ENCODE data around the gene DIP2C.
"Not testable (repeated sequence)": the region's sequence is repeated elsewhere in the genome, so short reads cannot be mapped to it uniquely, and the experiment has no call there.

The DIP2C gene

DNA sequence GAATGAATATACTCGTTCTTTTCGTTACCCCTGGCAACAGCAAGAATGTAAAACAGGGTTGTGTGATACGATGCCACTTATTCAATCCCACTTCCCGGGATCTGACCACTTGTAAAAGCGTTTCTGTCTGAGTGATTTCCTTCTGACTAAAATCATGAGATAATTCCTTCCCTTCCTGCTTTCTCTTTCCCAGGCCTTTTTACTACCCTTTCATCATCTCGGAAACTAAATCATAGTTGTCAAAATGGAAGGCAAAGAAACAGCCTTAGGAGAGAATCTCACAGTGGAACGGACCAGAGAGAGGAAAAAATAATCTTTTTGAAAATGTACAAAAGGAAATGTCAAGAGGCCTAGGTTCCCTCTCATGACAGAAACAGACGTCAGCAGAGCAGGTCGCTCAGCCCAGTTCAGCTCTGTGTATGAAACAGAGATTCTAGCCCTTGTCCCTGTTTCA is 29.8 kb downstream of the DIP2C start:
- DNase-seq = no peak

DNA sequence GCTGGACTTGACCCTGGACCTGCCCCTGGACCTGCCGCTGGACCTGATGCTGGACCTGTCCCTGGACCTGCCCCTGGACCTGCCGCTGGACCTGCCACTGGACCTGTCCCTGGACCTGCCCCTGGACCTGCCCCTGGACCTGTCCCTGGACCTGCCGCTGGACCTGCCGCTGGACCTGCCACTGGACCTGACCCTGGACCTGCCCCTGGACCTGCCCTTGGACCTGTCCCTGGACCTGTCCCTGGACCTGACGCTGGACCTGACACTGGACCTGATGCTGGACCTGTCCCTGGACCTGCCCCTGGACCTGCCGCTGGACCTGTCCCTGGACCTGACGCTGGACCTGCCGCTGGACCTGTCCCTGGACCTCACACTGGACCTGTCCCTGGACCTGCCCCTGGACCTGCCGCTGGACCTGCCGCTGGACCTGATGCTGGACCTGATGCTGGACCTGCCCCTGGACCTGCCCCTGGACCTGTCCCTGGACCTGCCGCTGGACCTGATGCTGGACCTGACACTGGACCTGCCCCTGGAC is 31.6 kb downstream of the DIP2C start:
- not testable (repeated sequence) for DNase-seq

DNA sequence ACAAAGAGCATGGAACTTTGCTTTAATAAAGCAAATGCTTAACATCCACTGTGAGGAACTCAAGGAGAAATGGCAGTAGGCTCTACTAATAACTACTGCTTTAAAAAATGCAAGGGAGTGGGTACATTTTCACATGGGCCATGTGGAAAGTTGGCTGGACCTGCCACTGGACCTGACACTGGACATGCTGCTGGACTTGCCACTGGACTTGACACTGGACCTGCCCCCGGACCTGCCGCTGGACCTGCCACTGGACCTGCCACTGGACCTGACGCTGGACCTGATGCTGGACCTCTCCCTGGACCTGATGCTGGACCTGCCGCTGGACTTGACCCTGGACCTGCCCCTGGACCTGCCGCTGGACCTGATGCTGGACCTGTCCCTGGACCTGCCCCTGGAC is 32.6 kb downstream of the DIP2C start:
- no peak for DNase-seq

DNA sequence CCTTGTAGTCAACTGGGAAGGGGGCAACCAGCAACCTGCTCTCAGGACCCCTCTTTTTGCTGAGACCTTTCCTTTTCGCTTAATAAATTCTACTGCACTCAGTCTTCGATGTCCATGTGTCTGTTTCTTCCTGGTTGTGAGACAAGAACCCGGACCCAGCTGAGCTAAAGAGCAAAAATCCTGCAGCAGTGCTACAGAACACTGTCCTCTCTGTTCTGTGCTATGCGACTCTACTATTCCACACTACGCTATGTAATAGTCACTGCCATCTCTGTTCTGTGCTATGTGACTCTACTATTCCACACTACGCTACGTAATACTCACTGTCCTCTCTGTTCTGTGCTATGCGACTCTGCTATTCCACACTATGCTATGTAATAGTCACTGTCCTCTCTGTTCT is 34.3 kb downstream of the DIP2C start:
- DNase-seq = no peak

DNA sequence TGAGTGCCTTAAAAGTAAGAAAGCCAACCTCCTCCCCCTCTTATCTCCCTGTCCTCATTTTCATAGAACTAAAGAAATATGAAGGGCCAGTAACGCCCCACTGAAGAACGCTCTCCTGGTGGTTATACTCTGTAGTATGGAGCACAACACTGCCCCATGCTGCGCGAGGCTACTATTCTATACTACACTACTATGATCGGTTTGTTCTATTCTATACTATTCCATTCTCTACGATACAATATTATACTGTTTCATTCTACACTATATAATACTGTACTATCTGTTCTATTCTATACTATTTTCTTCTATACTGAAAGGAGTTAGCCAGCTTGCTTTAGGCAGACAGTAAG is 34.8 kb downstream of the DIP2C start:
- DNase-seq = no peak

DNA sequence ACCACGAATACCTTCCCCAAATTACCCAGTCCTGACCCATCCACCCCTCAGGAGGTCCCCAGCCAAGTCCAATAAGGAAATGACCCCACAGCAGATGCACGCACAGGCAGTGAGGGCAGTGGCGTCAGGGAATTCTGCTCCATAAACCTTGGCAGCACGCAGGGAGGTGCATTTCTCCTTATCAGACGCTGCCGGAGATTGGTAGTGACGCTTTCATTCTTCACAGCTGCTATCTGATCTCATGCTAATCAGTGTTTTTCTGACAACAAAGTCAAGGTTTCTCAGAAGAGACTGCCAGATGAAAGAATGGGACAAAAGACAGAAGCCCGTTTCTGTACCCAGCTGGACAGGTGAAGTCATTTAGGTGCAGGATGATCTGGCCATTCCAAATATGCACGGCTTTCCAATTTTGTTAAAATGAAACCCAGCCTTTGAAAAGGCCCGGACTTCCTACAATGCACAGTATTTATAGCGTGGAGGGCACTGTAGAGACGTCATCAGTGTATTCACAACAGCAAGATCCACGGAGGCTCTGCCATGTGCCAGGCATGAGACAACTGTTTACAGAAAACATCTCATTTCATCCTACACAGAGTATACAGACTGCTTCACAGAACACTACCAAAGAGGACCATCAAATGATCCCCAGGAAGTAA is 35.3 kb downstream of the DIP2C start:
- DNase-seq = no peak

DNA sequence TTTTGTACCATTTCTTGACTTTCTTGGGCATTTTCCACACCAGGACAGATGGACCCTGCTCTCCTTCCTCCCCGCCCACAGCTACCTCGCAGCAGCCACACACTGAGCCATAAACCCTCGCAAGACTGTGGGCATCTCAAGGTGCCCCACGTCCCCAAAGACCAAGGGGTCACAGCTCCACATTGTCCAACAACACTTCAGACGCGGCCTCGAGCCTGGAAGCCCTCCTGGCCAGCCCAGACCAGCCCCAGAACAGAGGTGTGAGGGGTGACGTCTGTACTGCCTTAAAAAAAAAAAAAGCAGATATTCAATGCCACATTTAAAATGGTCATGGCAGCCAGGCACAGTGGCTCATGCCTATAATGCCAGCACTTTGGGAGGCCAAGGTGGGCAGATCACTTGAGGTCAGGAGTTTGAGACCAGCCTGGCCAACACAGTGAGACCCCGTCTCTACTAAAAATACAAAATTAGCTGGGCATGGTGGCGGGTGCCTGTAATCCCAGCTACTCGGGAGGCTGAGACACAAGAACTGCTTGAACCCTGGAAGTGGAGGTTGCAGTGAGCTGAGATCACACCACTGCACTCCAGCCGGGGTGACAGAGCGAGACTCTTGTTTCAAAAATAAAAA is 36.5 kb downstream of the DIP2C start:
- DNase-seq = not testable (repeated sequence)

DNA sequence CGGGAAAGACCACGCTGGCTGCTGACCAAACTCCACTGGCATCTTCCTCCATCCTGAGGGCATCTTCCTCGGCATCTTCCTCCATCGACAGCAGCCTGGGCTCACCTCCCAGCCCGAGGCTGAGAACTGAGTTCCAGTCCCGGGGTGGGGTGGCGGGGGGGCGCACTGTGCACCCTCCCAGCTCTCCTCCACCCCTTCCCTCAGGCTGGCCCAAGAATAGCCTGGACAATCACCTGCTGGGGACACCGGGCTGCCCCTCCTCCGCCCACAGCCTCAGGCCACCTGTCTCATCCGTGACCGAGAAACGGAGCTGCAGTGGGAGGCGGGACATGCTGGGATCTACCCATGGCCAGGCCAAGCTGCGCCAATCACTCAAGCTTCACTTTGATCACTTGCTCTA is 37.2 kb downstream of the DIP2C start:
- no peak for DNase-seq

DNA sequence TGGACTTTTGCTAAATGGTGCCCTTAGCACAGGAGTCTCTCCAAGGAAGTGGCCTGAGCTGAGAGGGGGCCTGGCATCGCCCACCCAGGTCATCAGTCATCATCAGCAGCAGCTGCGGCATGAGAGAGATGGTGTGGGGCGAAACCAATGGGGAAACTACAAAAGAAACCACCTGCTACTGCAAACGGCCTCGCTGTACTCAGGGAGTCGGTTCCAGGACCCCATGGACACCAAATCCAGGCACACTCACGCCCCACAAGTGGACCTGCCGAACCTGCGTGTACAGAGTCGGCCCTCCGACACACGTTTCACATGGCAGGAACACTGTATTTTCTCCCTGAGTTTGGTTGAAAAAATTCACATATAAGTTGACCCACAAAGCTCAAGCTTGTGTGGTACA is 37.8 kb downstream of the DIP2C start:
- no peak for DNase-seq

DNA sequence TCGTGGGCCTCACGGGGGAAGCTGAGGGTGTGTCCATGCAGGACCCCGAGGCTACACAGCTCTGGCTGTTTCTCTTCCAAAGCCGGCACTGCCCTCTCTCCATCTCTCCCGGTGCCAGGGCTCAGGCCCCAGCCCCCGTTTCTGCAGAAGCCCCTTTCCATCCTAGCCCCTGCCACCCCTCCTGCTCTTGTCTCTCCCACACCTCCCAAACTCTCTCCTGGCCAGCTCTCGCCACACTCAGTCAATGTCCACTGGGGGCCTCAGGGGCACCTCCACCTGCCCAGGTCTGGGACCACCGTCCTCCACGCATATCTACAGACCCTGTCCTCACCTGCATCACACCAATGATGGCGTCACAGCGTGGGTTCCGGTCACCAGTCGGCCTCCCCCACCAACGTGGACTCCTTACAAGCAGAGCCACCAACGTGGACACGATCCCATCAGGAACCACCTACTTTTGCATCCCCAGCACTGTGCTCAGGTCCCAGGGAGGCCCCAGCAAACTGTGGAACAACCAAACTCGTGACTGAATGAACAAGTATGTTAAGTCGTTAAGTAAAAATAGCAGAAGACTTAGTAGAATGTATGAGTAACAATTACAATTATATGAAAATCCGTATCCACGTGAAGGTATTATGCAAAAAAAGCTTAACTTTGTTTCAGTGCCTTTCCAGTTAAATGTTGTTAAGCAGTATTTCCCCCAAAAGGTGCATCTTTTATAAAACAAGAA is 38.4 kb downstream of the DIP2C start:
- DNase-seq = no peak

DNA sequence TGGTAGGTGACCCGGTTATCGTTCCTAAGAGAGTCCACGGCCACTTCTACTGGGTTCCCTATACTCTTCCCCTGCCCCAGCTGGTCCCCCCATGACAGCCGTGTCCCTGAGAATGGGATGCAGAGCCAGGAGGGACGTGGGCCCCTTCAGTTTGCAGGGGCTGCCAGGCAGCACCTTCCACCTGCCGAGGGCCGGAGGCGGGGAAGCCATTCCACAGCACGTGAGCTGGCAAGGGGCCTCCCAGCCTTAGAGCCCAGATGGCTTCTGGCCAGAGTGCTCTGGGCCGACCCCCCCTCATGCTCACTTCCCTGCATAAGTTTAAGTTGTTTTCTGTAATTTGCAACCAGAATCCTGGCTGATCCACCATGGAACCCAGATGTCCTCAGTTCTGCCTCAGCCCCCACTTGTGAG is 39.0 kb downstream of the DIP2C start:
- no peak for DNase-seq

DNA sequence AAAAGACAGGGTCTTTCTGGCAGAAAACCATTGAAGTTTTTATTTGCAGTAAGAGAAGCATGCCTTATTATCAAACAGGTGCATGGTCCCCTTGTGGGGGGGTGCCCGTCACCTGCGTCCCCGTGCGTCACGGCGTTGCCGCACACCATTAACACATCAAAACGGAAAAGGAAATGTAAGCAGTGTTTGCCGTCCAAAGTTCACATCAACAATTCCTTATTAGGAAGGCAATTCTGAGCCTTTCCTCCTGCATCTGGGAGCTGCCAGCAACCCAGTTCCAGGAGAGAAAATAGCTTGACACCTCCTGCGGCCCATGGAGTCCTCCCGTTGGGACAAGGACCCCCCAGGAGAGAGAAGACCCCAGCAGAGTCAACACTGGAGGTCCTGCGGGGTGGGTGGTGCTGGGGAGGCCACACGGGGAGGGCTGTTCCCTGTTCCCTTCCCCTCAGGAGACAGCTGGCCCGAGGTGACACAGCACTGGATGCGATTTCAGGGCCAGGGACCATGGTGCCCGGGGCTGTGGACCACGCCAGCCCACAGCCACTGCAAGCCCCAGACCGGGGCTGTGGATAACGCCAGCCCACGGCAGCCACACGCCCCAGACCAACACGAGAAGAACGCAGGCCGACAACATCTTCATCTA is 39.5 kb downstream of the DIP2C start:
- no peak for DNase-seq

DNA sequence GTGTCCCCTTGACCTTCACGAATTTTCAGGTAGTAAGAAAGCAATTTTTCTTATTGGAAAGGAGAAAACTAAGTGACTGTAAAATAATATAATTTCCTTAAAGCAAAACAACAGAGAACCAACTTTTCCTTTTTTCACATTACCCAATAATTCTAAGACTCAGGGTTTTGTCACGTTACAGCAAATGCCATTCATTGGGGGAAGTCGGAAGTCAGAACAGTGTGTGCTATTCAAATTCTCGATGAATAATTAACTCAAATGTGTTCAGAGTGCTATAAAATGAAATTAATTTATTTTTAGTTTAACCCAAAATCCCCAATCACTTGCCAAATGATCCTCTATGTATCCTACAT is 40.0 kb downstream of the DIP2C start:
- DNase-seq = no peak

DNA sequence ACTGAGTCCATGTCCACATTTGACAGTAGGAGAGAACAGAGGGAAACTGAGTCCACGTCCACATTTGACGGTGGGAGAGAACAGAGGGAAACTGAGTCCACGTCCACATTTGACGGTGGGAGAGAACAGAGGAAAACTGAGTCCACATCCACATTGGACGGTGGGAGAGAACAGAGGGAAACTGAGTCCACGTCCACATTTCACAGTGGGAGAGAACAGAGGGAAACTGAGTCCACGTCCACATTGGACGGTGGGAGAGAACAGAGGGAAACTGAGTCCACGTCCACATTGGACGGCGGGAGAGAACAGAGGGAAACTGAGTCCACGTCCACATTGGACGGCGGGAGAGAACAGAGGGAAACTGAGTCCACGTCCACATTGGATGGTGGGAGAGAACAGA is 42.4 kb downstream of the DIP2C start:
- DNase-seq = not testable (repeated sequence)

DNA sequence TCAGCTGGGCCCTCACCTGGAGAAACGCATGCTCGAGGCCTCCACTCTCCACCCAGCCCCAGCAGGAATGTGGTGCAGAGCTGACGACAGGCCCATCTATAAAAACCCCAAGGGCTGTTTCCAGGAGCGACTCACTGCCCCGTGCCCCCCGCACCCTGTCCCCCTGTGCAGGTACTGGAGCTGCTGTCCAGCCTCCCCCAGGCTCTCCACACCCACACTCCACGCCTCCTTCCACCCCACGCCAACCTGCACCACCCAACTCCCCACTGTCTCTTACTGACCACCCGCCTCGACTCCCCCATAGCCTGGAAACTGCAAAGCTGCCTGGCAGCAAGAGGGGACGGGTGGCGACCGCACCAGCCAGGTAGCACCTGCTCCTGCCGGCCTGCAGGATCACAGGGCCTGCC is 43.3 kb downstream of the DIP2C start:
- no peak for DNase-seq

DNA sequence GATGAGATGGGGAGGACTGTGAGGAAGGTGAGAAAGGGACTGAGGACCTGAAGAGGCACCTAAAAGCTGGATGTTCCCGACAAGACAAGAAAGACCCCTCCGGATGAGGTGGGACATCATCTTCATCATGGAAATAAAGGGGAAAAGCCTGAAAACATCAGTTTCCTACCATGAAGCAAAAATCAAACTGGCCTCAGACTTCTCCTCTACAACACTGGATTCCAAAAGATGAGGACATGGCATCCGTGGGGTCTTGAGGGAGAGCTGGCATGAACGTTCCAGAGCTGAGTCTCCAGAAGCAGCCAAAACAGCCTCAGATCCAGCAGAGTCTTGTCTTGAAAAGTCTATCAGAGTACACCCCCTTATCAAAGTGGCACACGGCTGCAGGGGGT is 44.5 kb downstream of the DIP2C start:
- DNase-seq = no peak

DNA sequence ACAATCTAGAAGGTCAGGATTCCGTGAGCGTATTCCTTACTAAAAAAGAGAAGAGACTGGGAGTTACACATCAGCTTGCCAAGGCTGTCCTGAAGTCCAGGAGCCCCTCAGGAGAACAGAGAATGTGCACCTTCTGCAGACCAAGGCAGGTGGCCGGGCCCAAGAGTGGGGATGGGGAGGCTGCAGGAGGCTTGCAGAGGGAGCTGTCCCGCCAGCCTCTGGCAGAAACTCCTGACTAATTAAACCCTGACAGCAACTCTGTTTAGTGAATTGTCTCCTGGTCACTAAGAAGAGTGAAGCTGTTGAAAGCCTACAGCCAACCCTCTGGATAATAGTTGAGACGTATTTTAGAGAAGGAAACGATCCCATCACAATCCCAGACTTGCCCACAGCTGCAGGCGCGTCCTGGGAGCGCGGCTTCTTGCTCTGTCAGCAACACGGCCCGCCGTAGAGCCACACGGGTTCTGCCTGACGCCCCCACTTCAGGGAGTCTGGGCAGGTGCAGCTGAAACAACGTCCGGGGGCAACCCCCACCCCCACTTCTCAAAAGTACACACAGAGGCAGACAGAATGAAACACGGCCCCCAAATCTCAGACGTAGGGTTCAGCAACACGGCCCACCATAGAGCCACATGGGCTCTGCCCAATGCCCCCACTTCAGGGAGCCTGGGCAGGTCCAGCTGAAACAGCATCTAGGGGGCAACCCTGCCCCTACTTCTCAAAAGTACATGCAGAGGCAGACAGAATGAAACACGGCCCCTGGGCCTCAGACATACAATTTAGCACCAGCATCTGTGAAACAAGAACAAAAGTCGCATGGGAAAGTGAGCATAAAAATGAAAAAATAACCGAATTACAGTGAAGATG is 45.2 kb downstream of the DIP2C start:
- DNase-seq = no peak

DNA sequence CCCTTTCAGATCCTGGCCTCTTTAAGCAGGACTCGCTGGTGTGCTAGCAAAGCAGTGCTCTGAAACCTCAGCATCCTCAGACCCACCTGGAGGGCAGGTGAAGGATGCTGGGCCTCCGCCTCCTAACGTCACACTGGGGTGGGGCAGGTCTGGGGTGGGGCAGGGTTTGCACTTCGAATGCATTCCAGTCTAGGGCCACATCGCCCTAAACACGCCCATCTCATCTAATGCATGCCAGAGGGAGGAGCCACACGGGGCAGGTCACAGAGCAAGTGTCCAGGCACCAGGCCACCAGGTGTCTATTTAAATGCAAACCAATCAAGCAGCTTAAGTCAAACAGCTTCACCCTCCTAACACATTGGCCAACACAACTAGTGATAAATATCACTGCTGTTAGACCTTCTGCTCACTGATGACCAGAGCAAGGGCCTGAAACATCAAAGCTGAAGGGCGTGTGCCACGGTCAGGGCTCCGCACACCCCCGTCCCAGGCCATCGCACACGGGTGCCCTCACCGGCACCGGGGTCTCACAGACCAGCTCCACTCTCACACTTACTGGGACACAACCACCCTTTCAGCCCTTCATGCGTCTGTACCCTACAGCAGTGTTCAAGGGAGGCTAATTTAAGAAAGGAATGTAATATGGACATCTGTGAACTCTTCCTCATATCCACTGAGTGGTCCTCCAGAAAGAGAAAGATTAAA is 47.1 kb downstream of the DIP2C start:
- DNase-seq = no peak

DNA sequence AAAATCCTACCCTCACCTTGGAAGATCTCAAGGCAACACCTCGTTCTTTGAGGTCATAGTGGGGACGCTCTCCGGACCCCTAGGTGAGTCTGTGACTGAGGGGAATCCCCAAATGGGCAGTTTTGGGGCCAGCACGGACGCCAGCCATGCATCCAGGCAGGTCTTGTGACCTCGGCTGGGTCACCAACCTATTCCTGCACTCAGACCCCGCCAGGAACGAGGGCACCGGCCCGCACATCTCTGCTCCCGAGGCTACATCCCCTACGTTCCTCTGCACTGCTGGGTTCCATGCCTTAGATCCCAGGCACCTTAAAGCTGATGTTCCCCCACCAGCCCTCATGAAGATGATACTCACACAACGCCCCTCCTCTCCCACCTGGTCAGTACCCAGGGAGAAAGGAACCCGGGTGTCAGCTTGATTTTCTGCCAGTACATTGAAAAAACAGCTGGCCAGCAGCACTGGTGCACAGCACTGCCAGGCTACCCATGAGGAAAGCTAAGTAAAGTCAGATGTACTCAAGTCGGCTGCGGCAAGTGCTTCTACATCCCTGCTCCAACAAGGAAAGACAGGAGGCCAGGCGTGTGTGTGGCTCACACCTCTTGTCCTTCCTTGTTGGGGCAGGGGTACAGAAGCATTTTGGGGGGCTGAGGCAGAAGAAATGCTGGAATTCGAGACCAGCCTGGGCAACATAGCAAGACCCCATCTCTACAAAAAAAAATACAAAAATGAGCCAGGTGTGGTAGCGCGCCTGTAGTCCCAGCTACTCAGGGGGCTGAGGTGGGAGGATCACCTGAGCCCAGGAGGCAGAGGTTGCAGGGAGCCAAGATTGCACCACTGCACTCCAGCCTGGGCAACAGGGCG is 48.1 kb downstream of the DIP2C start:
- no peak for DNase-seq

DNA sequence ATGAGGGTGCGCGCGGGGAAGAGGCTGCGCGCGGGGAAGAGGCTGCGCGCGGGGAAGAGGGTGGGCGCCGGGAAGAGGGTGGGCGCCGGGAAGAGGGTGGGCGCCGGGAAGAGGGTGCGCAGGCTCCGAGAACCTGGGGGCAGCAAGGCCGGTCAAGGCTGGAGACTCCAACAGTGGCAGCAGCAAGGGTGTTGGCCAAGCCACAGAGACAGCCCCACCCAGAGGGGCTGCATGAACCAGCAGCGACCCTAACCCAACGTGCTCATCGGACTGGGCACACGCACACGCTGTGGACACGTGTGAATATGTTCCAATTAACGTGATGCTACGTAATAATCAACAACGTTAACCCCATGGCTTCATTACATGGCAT is 48.8 kb downstream of the DIP2C start:
- no peak for DNase-seq

Data from hematopoietic multipotent progenitor cell treated with erythropoietin and hydrocortisone succinate and interleukin-3 and kit ligand, for 6 days (in vitro differentiated cells).